GM18867 (cell line): ENCODE data around the gene ILK.

Experiments used
- ATAC-seq: cut with Tn5 transposase; IDR thresholded peaks from one replicate; pipeline ENCODE4 v1.9.1; 2021; ENCODE audit warnings: mild to moderate bottlenecking, moderate library complexity; ENCODE audit not compliant: unreplicated experiment

Gene ILK

DNA sequence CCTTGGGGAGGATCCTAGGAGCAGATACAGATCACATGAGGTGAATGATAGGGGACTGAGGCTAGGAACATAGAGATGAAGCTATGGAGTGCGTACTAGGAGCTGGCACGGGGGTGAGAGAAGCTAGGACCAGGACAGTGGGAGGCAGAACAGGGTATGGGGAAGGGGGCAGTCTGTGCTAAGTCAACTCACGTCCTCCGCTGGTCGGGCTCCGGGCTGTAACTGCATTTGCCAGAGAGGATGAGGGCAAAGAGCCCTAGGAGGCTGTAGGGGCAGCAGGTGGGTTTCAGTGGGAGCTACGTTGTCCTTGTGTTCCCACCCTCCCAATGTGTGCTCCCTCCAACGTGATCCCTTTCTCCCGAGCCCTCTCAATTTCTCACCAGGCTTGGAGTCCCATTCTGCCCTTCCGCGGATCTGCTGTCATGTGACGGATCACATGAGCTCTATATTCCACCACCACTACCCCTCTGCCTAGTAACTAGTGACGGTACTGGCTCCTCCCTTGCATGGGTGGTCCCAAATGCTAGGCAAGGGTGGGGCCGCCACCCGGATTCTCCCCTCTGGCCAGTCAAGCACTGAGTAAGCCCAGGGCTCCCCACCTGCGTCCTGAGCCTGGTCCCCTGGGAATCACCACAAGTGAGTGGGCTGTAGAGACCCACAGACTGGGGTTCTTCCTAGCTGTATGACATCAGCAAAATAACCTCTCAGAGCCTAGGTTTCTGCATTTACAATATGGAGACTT lies 15.6 kb downstream of the ILK start, which contains the start of gene TPP1:
Gene TPP1, minus strand, starts transcription at position 419 of the 742 bp plus-strand sequence. Its CDS starts 22 bp downstream, at position 397.
- peak; percentile 99 for ATAC-seq

DNA sequence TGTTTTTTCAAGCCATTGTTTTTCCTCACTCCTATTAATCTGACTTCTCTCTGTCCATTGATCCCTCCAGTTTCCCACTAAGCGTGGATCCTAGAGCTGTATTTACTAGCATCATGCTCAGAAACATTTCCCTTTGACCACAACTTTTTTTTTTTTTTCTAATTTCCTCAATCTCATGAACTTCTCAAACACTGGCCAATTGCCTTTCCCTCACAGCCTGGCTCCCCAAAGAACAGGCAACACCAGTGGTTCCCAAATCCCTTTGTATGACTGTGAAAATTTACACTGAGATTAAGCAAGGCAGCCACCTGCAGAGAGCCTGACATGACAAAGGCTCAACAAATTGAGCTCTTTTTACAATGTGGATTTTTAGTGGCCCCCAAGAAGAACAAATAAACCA lies 17.1 kb downstream of the ILK start:
- ATAC-seq: no peak

DNA sequence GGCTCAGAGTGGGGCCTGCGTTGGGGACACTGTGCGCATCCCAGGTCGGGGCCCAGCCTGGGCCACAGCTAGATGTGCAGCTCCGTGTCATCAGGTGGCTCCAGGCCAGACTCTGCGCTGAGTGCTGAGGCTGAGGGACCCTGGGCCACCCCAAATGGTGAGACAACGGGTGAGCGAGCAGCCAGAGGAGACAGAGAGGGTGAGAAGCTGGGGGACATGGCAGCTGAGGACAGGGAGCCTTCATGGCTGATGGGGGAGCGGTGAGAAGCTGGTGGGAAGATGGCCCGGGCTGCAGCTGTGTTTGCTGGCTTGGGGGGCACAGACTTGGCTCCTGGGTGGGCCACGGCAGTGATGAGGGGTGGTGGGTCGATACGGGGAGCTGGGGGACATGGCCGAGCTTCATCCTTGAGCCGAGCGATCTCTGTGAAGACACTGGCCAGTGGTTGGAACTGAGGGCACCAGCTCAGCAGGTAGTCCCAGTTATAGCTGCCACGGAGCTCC lies 18.2 kb downstream of the ILK start:
- no peak for ATAC-seq

DNA sequence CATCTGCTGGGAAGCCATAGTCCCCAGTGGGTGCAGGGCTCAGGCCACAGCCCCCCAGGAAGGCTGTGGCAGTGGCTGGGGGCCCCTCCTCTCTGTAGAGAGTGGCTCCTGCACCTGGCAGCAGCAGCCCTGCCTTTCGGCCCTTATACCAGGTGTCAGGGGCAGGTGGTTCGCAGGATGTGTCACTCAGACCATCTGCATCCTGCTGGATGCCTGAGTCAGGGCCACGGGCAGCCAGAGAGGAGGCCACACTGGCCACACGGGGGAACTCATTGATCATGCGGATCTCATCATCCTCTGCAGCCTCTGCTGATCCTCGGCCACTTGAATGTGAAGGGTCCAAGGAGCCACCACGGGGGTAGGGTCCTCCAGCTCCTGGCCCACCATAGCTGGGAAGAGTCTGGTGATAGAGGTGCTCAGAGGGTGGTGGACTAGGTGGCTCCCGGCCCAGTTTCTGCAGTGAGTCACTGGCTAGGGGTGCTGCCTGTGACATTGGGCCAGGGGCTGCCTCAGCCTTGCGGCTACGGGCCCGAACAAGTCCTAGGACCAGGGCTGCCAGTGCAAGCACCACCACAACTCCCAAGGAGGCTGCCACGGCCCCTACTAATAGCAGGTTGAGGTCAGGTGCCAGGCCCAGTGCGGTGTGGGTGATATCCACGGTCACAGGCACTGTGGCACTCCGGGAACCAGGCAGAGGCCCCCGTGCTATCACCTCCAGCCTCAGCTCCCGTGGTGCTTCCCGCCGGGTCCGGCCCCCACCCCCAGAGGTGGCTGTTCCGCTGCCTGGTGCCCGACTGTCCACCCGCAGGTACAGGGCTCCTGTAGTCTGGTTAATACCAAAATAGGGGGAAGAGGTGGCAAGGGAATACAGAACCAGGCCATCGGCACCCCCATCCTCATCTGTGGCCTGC lies 18.9 kb downstream of the ILK start:
- no peak for ATAC-seq

DNA sequence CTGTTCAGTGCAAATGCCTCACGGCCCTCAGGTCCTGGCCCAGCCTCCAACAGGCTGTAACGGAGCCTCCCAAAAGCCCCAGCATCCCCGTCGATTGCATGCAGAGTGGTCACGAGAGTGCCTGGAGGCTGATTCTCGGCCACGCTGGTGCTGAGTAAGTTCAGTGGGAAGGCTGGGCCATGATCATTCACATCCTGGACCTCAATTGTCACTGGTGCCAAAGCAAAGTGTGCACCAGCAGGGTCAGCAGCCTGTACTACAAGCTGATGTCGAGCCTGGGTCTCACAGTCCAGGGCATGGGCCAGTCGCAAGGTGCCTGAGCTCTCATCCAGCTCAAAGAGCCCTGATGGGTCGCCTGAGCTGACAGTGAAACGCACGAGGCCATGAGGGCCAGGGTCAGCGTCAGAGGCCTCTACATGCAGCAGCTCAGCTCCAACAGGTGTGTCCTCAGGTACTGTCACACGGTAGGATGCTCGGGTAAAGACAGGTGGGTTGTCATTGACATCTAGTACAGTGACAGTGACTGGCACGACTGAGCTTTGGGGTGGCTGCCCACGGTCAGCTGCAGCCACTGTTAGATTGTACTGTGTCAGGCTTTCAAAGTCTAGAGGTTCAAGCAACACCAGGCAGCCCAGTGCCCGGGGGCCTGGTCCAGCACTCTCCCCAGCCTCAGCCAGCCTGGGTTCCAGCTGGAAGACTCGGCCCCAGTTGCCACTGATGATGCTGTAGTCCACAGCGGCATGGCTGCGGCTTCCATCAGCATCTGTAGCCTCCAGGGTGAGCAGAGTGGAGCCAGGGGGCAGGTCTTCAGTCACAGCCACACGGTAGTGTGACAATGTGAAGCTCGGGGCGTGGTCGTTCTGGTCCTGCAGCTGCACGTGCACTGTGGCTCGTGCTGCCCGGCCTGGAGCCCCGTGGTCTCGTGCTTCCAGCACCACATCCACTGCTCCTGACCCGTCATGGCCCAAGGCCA lies 20.1 kb downstream of the ILK start:
- no peak for ATAC-seq

DNA sequence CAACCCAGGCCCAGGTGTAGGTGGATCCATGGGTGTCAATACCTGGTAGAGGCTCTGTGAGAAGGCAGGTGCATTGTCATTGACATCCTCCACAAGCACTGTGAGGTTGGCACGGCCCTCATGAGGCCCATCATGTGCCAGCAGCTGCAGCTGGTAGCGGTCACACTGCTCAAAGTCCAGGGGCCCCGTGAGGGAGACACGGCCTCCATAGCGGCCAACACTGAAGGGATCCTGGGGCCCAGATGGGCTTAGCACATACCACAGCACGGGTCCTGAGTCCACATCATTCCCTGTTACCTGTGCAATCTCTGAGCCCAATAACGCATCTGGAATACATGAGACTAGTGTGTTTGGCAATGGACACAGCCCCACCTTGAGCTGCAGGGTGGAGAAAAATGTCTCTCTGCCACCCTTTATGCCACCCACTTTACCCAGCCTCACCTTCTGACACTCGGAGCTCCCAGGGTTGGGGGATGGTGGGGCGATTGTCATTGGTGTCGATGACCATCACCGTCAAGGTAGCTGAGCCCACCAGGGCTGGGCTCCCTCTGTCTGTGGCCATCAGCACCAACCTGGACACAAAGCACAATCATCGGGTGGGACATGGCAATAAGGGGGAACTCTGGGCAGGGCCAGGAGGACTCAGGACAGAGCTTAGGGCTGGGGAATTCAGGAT lies 21.7 kb downstream of the ILK start:
- ATAC-seq: no peak

DNA sequence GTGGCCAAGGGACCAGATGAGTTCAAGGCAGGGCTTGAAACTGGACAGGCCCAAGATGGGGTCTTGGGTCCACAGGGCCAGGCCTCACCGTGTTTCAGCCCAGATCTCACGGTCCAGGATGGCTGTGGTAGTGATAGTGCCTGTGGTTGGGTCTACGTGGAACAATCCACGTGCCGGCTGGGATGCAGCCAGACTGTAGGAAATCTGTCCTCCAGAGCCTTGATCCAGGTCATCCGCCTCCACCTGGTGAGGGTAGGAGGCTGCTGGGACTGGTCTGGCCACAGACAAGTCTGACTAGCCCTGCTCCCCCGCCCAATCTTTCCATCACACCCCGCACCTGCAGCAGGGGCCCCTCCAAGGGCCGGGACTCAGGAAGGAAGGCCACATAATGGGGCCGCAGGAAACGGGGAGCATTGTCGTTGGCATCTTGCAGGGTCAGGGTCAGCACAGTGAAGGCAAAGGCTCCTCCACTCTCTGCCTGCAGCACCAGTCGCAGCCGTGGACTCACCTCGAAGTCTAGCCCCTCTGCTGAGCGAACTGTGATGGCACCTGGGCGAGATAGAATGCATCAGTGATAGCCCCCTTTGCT lies 22.4 kb downstream of the ILK start:
- no peak for ATAC-seq

DNA sequence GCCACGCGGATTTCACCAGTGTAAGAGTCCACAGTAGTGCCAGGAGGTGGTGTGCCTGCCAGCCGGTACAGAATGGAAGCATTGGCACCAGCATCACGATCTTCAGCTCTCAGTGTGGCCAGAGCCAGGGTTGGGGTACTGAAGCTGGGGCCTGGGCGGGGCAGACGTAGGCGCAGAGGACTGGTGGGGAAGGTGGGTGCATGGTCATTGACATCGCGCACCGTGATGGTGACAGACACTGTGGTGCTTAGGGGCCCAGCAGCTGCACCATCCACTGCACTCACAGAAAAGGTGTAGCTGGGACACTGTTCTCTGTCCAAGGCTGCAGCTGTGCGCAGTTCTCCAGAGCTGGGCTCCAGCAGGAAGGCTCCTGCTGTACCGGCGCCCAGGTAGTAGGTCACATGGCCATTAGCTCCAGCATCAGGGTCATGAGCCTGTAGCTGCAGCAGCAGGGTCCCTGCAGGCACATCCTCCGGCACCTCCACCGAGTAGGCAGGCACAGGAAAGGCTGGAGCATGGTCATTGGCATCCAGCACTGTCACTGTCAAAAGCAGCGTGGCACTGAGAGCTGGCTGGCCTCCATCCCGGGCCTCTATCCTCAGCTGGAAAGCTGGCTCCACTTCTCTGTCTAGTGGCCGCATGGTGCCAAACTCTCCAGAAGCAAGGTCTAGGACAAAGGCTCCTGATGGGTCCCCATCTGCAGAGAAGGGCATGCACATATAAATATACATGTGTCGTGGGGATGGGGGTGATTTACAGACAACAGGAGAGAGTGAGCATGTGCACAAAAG lies 23.6 kb downstream of the ILK start:
- ATAC-seq: no peak

DNA sequence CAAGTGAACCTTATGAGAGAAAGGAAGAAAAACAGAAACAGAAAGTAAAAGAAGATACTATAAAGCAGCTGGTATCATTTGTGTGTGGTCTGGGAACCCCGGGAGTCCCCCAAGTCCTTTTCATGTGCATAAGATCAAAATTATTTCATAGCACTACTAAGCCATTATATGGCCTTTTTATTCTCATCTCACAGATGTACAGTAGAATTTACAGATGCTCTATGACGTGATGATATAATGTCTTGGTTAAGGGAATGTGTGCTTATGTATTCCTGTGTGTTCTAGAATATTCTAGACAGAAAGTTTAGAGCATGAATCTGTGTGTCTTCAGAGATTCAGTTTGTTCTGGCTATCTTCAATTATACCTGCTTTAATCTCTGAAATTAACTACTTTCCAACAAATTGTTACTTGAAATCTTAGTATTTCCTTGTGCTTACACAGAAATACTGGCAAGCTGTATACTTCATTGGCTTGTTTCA lies 24.2 kb downstream of the ILK start:
- peak; percentile 82 for ATAC-seq

DNA sequence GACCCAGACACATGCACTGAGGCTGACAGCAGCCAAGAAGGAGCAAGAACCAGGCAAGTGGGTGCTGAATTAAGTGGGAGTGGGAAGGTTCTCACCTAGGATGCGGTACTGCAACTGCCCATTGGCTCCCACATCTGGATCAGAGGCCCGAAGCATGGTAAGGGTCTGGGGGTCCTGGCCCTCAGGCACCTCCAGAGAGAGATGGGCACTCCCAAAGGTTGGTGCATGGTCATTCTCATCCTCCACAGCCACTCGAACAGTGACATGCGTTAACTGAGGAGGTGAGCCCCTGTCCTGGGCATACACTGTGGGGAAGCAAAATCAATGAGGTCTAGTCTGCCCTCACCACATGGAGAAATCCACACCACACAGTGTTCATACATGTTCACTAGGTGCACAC lies 25.0 kb downstream of the ILK start:
- no peak for ATAC-seq

DNA sequence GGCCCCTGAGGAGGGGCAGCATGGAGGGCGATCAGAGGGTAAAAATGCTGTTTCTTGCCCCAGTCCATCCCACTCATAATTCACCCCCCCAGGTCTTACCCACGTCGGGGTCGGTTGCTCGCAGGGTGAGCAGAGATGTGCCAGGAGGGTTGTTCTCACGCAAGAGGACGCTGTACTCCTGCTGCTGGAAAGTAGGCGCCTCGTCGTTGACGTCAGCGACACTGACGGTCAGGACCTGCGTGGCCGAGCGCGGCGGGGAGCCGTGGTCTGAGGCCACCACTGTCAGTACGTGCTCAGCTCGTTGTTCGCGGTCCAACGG lies 26.0 kb downstream of the ILK start:
- ATAC-seq: no peak

DNA sequence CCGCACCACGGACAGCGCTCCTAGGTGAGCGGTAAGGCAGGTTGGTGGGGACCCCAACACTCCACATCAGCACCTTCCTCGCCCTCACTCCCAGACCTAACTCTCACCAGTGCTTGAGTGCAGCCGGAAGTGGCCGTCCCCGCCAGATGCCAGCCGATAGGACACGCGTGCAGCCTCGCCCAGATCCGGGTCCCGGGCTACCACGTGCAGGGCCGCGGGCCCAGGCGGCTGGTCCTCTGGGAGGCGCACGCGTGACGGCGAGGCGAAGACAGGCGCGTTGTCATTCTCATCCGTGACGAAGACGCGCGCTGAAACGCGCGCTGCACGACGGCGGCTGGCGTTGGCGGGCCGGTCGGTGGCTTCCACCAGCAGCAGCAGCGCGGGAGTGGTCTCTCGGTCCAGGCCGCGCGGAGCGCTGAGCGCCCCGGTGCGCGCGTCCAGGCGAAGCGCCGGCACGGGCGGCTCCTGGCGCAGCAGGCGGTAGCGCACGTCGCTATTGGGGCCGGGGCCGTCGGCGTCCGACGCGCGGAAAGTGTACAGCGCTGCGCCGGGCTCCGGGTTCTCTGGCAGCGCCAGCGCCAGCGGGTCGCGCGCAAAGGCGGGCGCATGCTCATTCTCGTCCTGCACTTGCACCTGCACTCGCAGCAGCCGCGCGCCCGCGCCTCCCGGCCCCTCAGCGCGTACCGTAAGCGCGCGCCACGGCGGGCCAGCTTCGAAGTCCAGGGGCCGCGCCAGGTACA lies 26.5 kb downstream of the ILK start:
- ATAC-seq: no peak

DNA sequence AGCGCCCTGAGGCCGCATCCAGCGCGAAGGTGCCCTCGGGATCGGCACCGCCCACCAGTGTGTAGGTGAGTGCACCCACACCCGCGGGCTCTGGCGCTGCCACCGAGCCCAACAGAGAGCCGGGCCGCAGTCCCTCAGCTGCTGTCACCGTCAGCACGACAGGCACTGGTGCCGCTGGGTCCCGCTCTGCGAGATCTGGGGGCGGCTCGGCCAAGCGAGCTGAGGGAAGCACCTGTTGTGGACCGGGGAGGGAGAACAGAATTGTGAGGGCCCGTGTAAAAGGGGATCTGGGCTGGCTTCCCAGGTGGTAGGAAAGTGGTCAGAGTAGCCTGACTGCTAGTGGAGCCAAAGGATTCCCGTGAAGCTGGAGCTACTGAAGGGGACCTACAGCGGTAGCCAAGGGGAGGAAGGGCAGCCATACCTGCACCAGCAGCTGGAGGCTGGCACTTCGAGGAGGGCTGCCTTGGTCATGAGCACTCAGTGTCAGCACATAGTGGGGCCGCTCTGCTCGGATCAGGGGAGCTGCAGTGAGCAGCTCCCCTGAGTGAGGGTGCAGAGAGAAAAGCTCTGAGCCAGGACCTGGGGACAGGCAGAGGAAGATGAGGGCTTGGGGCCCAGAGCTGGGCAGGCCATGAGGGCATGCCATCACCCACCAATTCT lies 27.2 kb downstream of the ILK start:
- ATAC-seq: no peak

DNA sequence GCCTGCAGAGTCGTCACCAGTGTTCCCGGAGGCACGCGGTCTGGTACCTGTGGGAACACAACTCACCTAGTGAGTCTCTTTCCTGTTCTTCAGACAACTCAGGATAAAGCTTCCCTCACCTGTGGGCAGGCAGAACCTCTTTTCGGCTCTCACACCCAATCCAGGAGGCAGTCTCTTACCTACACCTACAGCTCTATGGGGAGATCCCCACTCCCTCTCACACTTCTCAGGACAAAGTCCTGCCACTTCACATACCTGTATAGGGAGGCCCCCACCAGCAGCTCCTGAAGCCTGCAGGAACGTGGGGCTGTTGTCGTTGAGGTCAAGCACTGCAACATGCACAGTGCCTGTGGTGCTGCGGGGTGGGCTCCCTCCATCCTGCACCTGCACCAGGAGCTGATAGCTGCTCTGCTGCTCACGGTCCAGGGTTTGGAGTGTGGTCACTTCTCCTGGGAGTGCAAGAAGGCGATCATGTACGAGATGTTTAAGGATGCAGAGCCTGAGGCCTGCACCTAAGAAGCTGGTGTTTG lies 27.9 kb downstream of the ILK start:
- ATAC-seq: no peak

DNA sequence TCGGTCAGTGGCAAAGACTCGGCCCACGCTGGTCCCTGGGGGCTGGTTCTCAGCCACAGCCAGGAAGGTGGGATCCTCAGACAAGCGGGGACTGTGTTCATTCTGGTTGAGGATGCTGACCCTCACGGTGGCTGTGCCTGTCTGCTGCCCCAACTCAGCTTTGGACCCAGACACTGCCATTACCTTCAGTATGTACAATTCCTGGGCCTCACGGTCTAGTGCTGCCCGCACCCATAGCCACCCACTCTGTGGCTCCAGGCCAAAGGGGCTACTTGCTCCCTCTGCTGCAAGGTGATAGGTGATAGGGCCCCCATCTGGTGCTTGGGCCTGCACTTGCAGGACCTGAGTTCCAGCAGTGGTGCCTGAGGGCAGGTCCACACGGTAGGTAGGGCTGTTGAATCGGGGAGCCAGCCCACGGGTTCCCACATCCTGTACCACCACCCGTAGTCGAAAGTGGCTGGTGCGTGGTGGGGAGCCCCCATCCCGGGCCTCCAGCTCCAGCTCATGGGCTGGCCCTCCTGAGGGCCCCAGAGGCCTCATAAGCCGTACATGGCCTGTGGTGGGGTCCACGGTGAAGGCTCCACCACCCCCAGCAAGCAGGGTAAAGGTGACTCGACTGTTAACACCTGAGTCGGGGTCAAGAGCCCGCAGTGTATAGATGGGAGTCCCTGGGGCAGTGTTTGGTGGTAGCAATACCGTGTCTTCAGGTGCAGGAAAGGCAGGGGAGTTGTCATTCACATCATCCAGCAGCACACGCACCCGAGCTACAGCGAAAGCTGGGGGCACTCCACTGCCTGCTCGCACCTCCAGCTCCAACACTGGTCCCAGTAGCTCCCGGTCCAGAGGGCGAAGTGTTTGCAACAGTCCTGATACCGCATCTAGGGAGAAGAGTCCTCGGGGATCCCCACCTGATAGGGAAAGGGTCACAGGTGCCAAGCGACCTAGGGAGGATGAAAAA lies 28.8 kb downstream of the ILK start:
- no peak for ATAC-seq
